Keratinocyte (primary cell): ENCODE measurements around the gene ATRNL1. TPM values are rescaled to one million over a fixed set of nuclear protein-coding genes. Genes with fewer than 3 reads are reported as not detected.

Experiments
- DNase-seq: peaks from one replicate; pipeline ENCODE4 v3.0.0-alpha.2; 2011; ENCODE audit warnings: low read depth, missing footprints, low spot score
- FAIRE-seq: peaks from 2 replicates; lab custom pipeline; 2011; peaks lifted over from hg19 to GRCh38; lab: Jason Lieb, UNC
- H2AFZ ChIP-seq: 2 replicates; pipeline ENCODE4 v1.6.0; 2012; ENCODE audit warnings: low read length, control low read depth, inconsistent platforms; ENCODE audit not compliant: control insufficient read depth
- H3K27ac ChIP-seq: 2 replicates; pipeline ENCODE4 v1.5.1; 2011; ENCODE audit warnings: low read length; ENCODE audit not compliant: control insufficient read depth, insufficient read depth
- H3K27me3 ChIP-seq: 3 replicates; pipeline ENCODE4 v1.6.0; 2011; ENCODE audit warnings: low read length; ENCODE audit not compliant: control insufficient read depth, insufficient read depth; ENCODE audit errors: extremely low read depth
- H3K36me3 ChIP-seq, 2 experiments: 2 replicates in 1 of 2; 3 replicates in 1 of 2; pipeline ENCODE4 v1.5.1; 2011; ENCODE audit warnings: low read length in 2 of 2, mild to moderate bottlenecking in 1 of 2; ENCODE audit not compliant: control insufficient read depth in 2 of 2, insufficient read depth in 2 of 2; ENCODE audit errors: extremely low read depth in 1 of 2
- H3K4me1 ChIP-seq: 3 replicates; pipeline ENCODE4 v1.5.1; 2011; ENCODE audit warnings: low read length; ENCODE audit not compliant: control insufficient read depth, insufficient read depth; ENCODE audit errors: extremely low read depth
- H3K4me2 ChIP-seq: 3 replicates; pipeline ENCODE4 v1.6.0; 2011; ENCODE audit warnings: low read depth, low read length; ENCODE audit not compliant: control insufficient read depth, insufficient read depth; ENCODE audit errors: extremely low read depth
- H3K4me3 ChIP-seq, 3 experiments: fragments of 200-600 bp in 1 of 3; sonication (generic) in 1 of 3; 2 replicates in 2 of 3; 3 replicates in 1 of 3; pipeline ENCODE4 v1.5.1; 2011 to 2016; ENCODE audit warnings: low read length in 3 of 3, mild to moderate bottlenecking in 3 of 3, control low read depth in 2 of 3, inconsistent platforms in 1 of 3, low read depth in 1 of 3, mixed read lengths in 1 of 3, mixed run types in 1 of 3, moderate library complexity in 1 of 3; ENCODE audit not compliant: control insufficient read depth in 2 of 3, insufficient read depth in 2 of 3; ENCODE audit errors: extremely low read depth in 1 of 3
- H3K79me2 ChIP-seq: 2 replicates; pipeline ENCODE4 v1.6.0; 2012; ENCODE audit warnings: low read length; ENCODE audit not compliant: control insufficient read depth, insufficient read depth
- H3K9ac ChIP-seq: 3 replicates; pipeline ENCODE4 v1.6.0; 2011; ENCODE audit warnings: low read length; ENCODE audit not compliant: control insufficient read depth, insufficient read depth; ENCODE audit errors: extremely low read depth
- H3K9me1 ChIP-seq: 3 replicates; pipeline ENCODE4 v1.6.0; 2011; ENCODE audit warnings: low read length; ENCODE audit not compliant: control insufficient read depth, insufficient read depth; ENCODE audit errors: extremely low read depth
- H3K9me3 ChIP-seq: 2 replicates; pipeline ENCODE4 v1.5.1; 2012; ENCODE audit warnings: low read depth, low read length; ENCODE audit not compliant: control insufficient read depth
- H4K20me1 ChIP-seq: 3 replicates; pipeline ENCODE4 v1.6.0; 2011; ENCODE audit warnings: low read length; ENCODE audit not compliant: control insufficient read depth, insufficient read depth; ENCODE audit errors: extremely low read depth
- CTCF ChIP-seq, 3 experiments: IDR thresholded peaks in 1 of 3; conservative IDR thresholded peaks in 1 of 3; optimal IDR thresholded peaks in 1 of 3; 2 replicates in 2 of 3; 3 replicates in 1 of 3; pipeline versions ENCODE3 to v1.5.1; 2011; ENCODE audit warnings: low read length in 3 of 3, mild to moderate bottlenecking in 3 of 3, moderate library complexity in 2 of 3, control low read depth in 1 of 3, inconsistent platforms in 1 of 3; ENCODE audit not compliant: insufficient read depth in 2 of 3; ENCODE audit errors: extremely low read depth in 1 of 3
- EZH2 ChIP-seq: IDR thresholded peaks from one replicate; pipeline ENCODE4 v1.6.1; 2012; ENCODE audit warnings: inconsistent platforms, mild to moderate bottlenecking, low read length, moderate library complexity
- dilution Hi-C: fragments of 300-500 bp; cut with MboI; formaldehyde crosslinking; loops from one replicate; pipeline ENCODE4 v1.7.0; 2020; ENCODE audit warnings: low sequenced_read_pairs; ENCODE audit not compliant: extremely low pct_ligation_motif_present
- polyA plus RNA-seq, 5 experiments: library from polyadenylated mRNA; depleted of rRNA in 3 of 5; stranded (reverse) in 3 of 5; stranded (forward) in 1 of 5; unstranded in 1 of 5; fragments of >200 nt; gene quantifications; 1 replicate in 1 of 5; 2 replicates in 3 of 5; 3 replicates in 1 of 5; pipeline versions ENCODE4 v1.2.1 to v1.2.3, GENCODE V29; 2011 to 2012; ENCODE audit warnings: missing spikeins in 2 of 5, low read depth in 1 of 5, low replicate concordance in 1 of 5

ATRNL1 gene
- polyA plus RNA-seq, 1 donor (not counting 4 experiments of a cell fraction or from before 2014, with no cell fraction given) = 0.07 TPM

- FAIRE-seq = no peak
- H3K27me3 ChIP-seq = no peaks in the 10 kb centered on the region
- no peak for TF ChIP-seq CTCF (optimal IDR thresholded peaks at IDR 0.05 in 1 of 3, IDR thresholded peaks at IDR 0.05 in 1 of 3, conservative IDR thresholded peaks at IDR 0.05 in 1 of 3; ENCODE audit: extremely low read depth in 1 of 3, insufficient read depth in 2 of 3, low read length in 3 of 3)
- no peak for TF ChIP-seq EZH2
Measured at GRCh38 chr10:115052728-115053127, 40.4 kb upstream of the ATRNL1 start.

GRCh38 chr10:115056186-115056585 lies 37.0 kb upstream of the ATRNL1 start:
- Histone ChIP-seq H3K27ac (no peak overlapping the region), H4K20me1 (no peaks in the 10 kb centered on the region), H3K9ac (no peak overlapping the region), H3K4me3 (no peak overlapping the region), H3K9me3 (no peaks in the 10 kb centered on the region), H3K4me2 (no peak overlapping the region), H3K9me1 (no peaks in the 10 kb centered on the region), H3K79me2 (no peaks in the 10 kb centered on the region), H3K4me1 (no peaks in the 10 kb centered on the region), H3K27me3 (no peaks in the 10 kb centered on the region), H2AFZ (no peak overlapping the region), H3K36me3 (no peaks in the 10 kb centered on the region)
- FAIRE-seq = no peak
- no peak for TF ChIP-seq EZH2
- no peak for TF ChIP-seq CTCF (optimal IDR thresholded peaks at IDR 0.05 in 1 of 3, IDR thresholded peaks at IDR 0.05 in 1 of 3, conservative IDR thresholded peaks at IDR 0.05 in 1 of 3; ENCODE audit: extremely low read depth in 1 of 3, insufficient read depth in 2 of 3, low read length in 3 of 3)
- dilution Hi-C loops = no loop called here
- DNase-seq = no peak

More at GRCh38 chr10:115052728-115053127, 40.4 kb upstream of the ATRNL1 start:
- no peaks in the 10 kb centered on the region for H3K9me1 ChIP-seq
- no peak overlapping the region for H3K4me3 ChIP-seq
- H3K36me3 ChIP-seq = no peaks in the 10 kb centered on the region
- DNase-seq = no peak
- no peak overlapping the region for H3K9ac ChIP-seq
- H3K27ac ChIP-seq = no peak overlapping the region
- no peak overlapping the region for H3K4me2 ChIP-seq
- H3K79me2 ChIP-seq = no peaks in the 10 kb centered on the region
- H4K20me1 ChIP-seq = no peaks in the 10 kb centered on the region
- dilution Hi-C loops = no loop called here
- H3K9me3 ChIP-seq = no peaks in the 10 kb centered on the region
- no peaks in the 10 kb centered on the region for H3K4me1 ChIP-seq
- no peak overlapping the region for H2AFZ ChIP-seq
